ENCODE data around the gene ITIH4. TPM values are rescaled to one million over a fixed set of nuclear protein-coding genes. Genes with fewer than 3 reads are reported as not detected.
"Not testable (repeated sequence)": the region's sequence is repeated elsewhere in the genome, so short reads cannot be mapped to it uniquely, and the experiment has no call there.

The ITIH4 gene
- polyA plus RNA-seq, 2 donors, result 2.5 to 6.7 TPM

- H3K27me3 ChIP-seq (ENCODE audit: control insufficient read depth in 1 of 2, insufficient read depth in 2 of 2, low read length in 2 of 2), result no peaks in the 10 kb centered on the region
- H3K27ac ChIP-seq (ENCODE audit: low read depth in 2 of 2, low read length in 1 of 2), result no peak overlapping the region
- no peaks in the 10 kb centered on the region for H3K4me1 ChIP-seq (ENCODE audit: control insufficient read depth in 2 of 2, insufficient read depth in 2 of 2, low read length in 1 of 2)
- no peaks in the 10 kb centered on the region for H3K9me3 ChIP-seq (ENCODE audit: control insufficient read depth in 2 of 2, insufficient read depth in 1 of 2, low read depth in 1 of 2, low read length in 1 of 2)
- WGBS, 2 donors, result 86 to 88% methylated on average over 3 of the region's 3 CpGs
- H3K4me3 ChIP-seq (ENCODE audit: low read depth in 1 of 2, low read length in 2 of 2), result no peak overlapping the region
- no peaks in the 10 kb centered on the region for H3K36me3 ChIP-seq (ENCODE audit: control insufficient read depth in 2 of 2, insufficient read depth in 2 of 2, low read length in 1 of 2)
These were observed 47.3 kb downstream of the ITIH4 start for GRCh38 chr3:52783211-52783555.

- Histone ChIP-seq H3K27me3 (ENCODE audit: control insufficient read depth in 1 of 2, insufficient read depth in 2 of 2, low read length in 2 of 2) (no peaks in the 10 kb centered on the region), H3K4me3 (ENCODE audit: low read depth in 1 of 2, low read length in 2 of 2) (no peak overlapping the region), H3K4me1 (ENCODE audit: control insufficient read depth in 2 of 2, insufficient read depth in 2 of 2, low read length in 1 of 2) (no peaks in the 10 kb centered on the region), H3K36me3 (ENCODE audit: control insufficient read depth in 2 of 2, insufficient read depth in 2 of 2, low read length in 1 of 2) (no peaks in the 10 kb centered on the region), H3K9me3 (ENCODE audit: control insufficient read depth in 2 of 2, insufficient read depth in 1 of 2, low read depth in 1 of 2, low read length in 1 of 2) (no peaks in the 10 kb centered on the region), H3K27ac (ENCODE audit: low read depth in 2 of 2, low read length in 1 of 2) (no peak overlapping the region)
- 75% methylated on average over 12 of the region's 12 CpGs for WGBS, 2 donors
These were observed 47.9 kb downstream of the ITIH4 start for GRCh38 chr3:52782412-52783210.

GRCh38 chr3:52781741-52782140 lies 48.7 kb downstream of the ITIH4 start:
- Histone ChIP-seq H3K36me3 (ENCODE audit: control insufficient read depth in 2 of 2, insufficient read depth in 2 of 2, low read length in 1 of 2) (no peaks in the 10 kb centered on the region), H3K27me3 (ENCODE audit: control insufficient read depth in 1 of 2, insufficient read depth in 2 of 2, low read length in 2 of 2) (no peaks in the 10 kb centered on the region), H3K4me1 (ENCODE audit: control insufficient read depth in 2 of 2, insufficient read depth in 2 of 2, low read length in 1 of 2) (no peaks in the 10 kb centered on the region), H3K9me3 (ENCODE audit: control insufficient read depth in 2 of 2, insufficient read depth in 1 of 2, low read depth in 1 of 2, low read length in 1 of 2) (no peaks in the 10 kb centered on the region), H3K27ac (ENCODE audit: low read depth in 2 of 2, low read length in 1 of 2) (no peak overlapping the region), H3K4me3 (ENCODE audit: low read depth in 1 of 2, low read length in 2 of 2) (no peak overlapping the region)
- 54 to 60% methylated on average over 13 of the region's 13 CpGs for WGBS, 2 donors

- H3K9me3 ChIP-seq (ENCODE audit: control insufficient read depth in 2 of 2, insufficient read depth in 1 of 2, low read depth in 1 of 2, low read length in 1 of 2), result no peaks in the 10 kb centered on the region
- H3K27me3 ChIP-seq (ENCODE audit: control insufficient read depth in 1 of 2, insufficient read depth in 2 of 2, low read length in 2 of 2), result no peaks in the 10 kb centered on the region
- no peak overlapping the region for H3K4me3 ChIP-seq (ENCODE audit: low read depth in 1 of 2, low read length in 2 of 2)
- 83 to 85% methylated on average over 8 of the region's 8 CpGs for WGBS, 2 donors
- no peaks in the 10 kb centered on the region for H3K36me3 ChIP-seq (ENCODE audit: control insufficient read depth in 2 of 2, insufficient read depth in 2 of 2, low read length in 1 of 2)
- no peak overlapping the region for H3K27ac ChIP-seq (ENCODE audit: low read depth in 2 of 2, low read length in 1 of 2)
- no peaks in the 10 kb centered on the region for H3K4me1 ChIP-seq (ENCODE audit: control insufficient read depth in 2 of 2, insufficient read depth in 2 of 2, low read length in 1 of 2)
These were observed 50.5 kb downstream of the ITIH4 start for GRCh38 chr3:52779837-52780585.

- Histone ChIP-seq H3K4me3 (ENCODE audit: low read depth in 1 of 2, low read length in 2 of 2) (no peak overlapping the region), H3K9me3 (ENCODE audit: control insufficient read depth in 2 of 2, insufficient read depth in 1 of 2, low read depth in 1 of 2, low read length in 1 of 2) (no peaks in the 10 kb centered on the region), H3K27ac (ENCODE audit: low read depth in 2 of 2, low read length in 1 of 2) (no peak overlapping the region), H3K36me3 (ENCODE audit: control insufficient read depth in 2 of 2, insufficient read depth in 2 of 2, low read length in 1 of 2) (no peaks in the 10 kb centered on the region), H3K4me1 (ENCODE audit: control insufficient read depth in 2 of 2, insufficient read depth in 2 of 2, low read length in 1 of 2) (no peaks in the 10 kb centered on the region), H3K27me3 (ENCODE audit: control insufficient read depth in 1 of 2, insufficient read depth in 2 of 2, low read length in 2 of 2) (no peaks in the 10 kb centered on the region)
- 76 to 83% methylated on average over 11 of the region's 11 CpGs for WGBS, 2 donors
These were observed 51.2 kb downstream of the ITIH4 start for GRCh38 chr3:52779011-52779836.

GRCh38 chr3:52777959-52778805 lies 52.3 kb downstream of the ITIH4 start:
- H3K9me3 ChIP-seq (ENCODE audit: control insufficient read depth in 2 of 2, insufficient read depth in 1 of 2, low read depth in 1 of 2, low read length in 1 of 2), result no peaks in the 10 kb centered on the region

GRCh38 chr3:52777127-52777958 lies 53.1 kb downstream of the ITIH4 start, which contains the start of gene ITIH1:
ITIH1 (plus strand) TSS chr3:52777599; CDS start chr3:52777616, 17 bp downstream.
- H3K4me3 ChIP-seq (ENCODE audit: low read depth in 1 of 2, low read length in 2 of 2), result no peak within 1 kb of the TSS
- H3K36me3 ChIP-seq (ENCODE audit: control insufficient read depth in 2 of 2, insufficient read depth in 2 of 2, low read length in 1 of 2), result no peaks in the 10 kb centered on the region
- H3K4me1 ChIP-seq (ENCODE audit: control insufficient read depth in 2 of 2, insufficient read depth in 2 of 2, low read length in 1 of 2), result no peaks in the 10 kb centered on the region
- H3K27ac ChIP-seq (ENCODE audit: low read depth in 2 of 2, low read length in 1 of 2), result no peak within 1 kb of the TSS
- WGBS, 2 donors, result 80 to 85% methylated on average over 12 of the region's 12 CpGs
- no peaks in the 10 kb centered on the region for H3K27me3 ChIP-seq (ENCODE audit: control insufficient read depth in 1 of 2, insufficient read depth in 2 of 2, low read length in 2 of 2)
- H3K9me3 ChIP-seq (ENCODE audit: control insufficient read depth in 2 of 2, insufficient read depth in 1 of 2, low read depth in 1 of 2, low read length in 1 of 2), result no peaks in the 10 kb centered on the region

More at GRCh38 chr3:52777959-52778805, 52.3 kb downstream of the ITIH4 start:
- Histone ChIP-seq H3K27me3 (ENCODE audit: control insufficient read depth in 1 of 2, insufficient read depth in 2 of 2, low read length in 2 of 2) (no peaks in the 10 kb centered on the region), H3K4me3 (ENCODE audit: low read depth in 1 of 2, low read length in 2 of 2) (no peak overlapping the region), H3K36me3 (ENCODE audit: control insufficient read depth in 2 of 2, insufficient read depth in 2 of 2, low read length in 1 of 2) (no peaks in the 10 kb centered on the region), H3K4me1 (ENCODE audit: control insufficient read depth in 2 of 2, insufficient read depth in 2 of 2, low read length in 1 of 2) (no peaks in the 10 kb centered on the region), H3K27ac (ENCODE audit: low read depth in 2 of 2, low read length in 1 of 2) (no peak overlapping the region)
- 76 to 77% methylated on average over 17 of the region's 17 CpGs for WGBS, 2 donors

- not testable (repeated sequence) for H3K27me3 ChIP-seq (ENCODE audit: control insufficient read depth in 1 of 2, insufficient read depth in 2 of 2, low read length in 2 of 2); H3K36me3 ChIP-seq (ENCODE audit: control insufficient read depth in 2 of 2, insufficient read depth in 2 of 2, low read length in 1 of 2); H3K9me3 ChIP-seq (ENCODE audit: control insufficient read depth in 2 of 2, insufficient read depth in 1 of 2, low read depth in 1 of 2, low read length in 1 of 2); H3K4me3 ChIP-seq (ENCODE audit: low read depth in 1 of 2, low read length in 2 of 2); H3K27ac ChIP-seq (ENCODE audit: low read depth in 2 of 2, low read length in 1 of 2); H3K4me1 ChIP-seq (ENCODE audit: control insufficient read depth in 2 of 2, insufficient read depth in 2 of 2, low read length in 1 of 2)
- 66 to 74% methylated on average over 6 of the region's 6 CpGs for WGBS, 2 donors
These were observed 54.0 kb downstream of the ITIH4 start for GRCh38 chr3:52776486-52776885.

All from esophagus (tissue), 2 donors.